ENCODE results near the gene IZUMO1.
A peak's percentile ranks its signal among the peaks of the same experiment; 100 is the strongest.
"Not testable (repeated sequence)": the region's sequence is repeated elsewhere in the genome, so short reads cannot be mapped to it uniquely, and the experiment has no call there.

Gene IZUMO1

GRCh38 chr19:48746738-48747575 is at the start of gene IZUMO1:
IZUMO1 (minus strand) TSS chr19:48746909; CDS start chr19:48745859, 1,050 bp downstream.
- DNase-seq (ENCODE audit: low read depth): peak; percentile 35

- DNase-seq (ENCODE audit: low read depth): no peak
Measured at GRCh38 chr19:48795685-48796070, 49.0 kb upstream of the IZUMO1 start.

GRCh38 chr19:48795055-48795684 is 48.5 kb upstream of the IZUMO1 start:
- peak; percentile 77 for DNase-seq (ENCODE audit: low read depth)

GRCh38 chr19:48794291-48794690 is 47.6 kb upstream of the IZUMO1 start:
- DNase-seq (ENCODE audit: low read depth): no peak

- no peak for DNase-seq (ENCODE audit: low read depth)
Measured at GRCh38 chr19:48793271-48793670, 46.6 kb upstream of the IZUMO1 start.

- not testable (repeated sequence) for DNase-seq (ENCODE audit: low read depth)
Measured at GRCh38 chr19:48787331-48787730, 40.6 kb upstream of the IZUMO1 start.

- not testable (repeated sequence) for DNase-seq (ENCODE audit: low read depth)
Measured at GRCh38 chr19:48786422-48786821, 39.7 kb upstream of the IZUMO1 start.

GRCh38 chr19:48784527-48784926 is 37.8 kb upstream of the IZUMO1 start:
- no peak for DNase-seq (ENCODE audit: low read depth)

GRCh38 chr19:48780631-48781391 is 34.1 kb upstream of the IZUMO1 start:
- no peak for DNase-seq (ENCODE audit: low read depth)

GRCh38 chr19:48779636-48780035 is 32.9 kb upstream of the IZUMO1 start:
- DNase-seq (ENCODE audit: low read depth): no peak

GRCh38 chr19:48777720-48778119 is 31.0 kb upstream of the IZUMO1 start:
- DNase-seq (ENCODE audit: low read depth): no peak

GRCh38 chr19:48777139-48777538 is 30.4 kb upstream of the IZUMO1 start:
- DNase-seq (ENCODE audit: low read depth): no peak

- DNase-seq (ENCODE audit: low read depth): no peak
Measured at GRCh38 chr19:48772503-48772953, 25.8 kb upstream of the IZUMO1 start.

- no peak for DNase-seq (ENCODE audit: low read depth)
Measured at GRCh38 chr19:48770734-48771472, 24.2 kb upstream of the IZUMO1 start.

- peak; percentile 55 for DNase-seq (ENCODE audit: low read depth)
Measured at GRCh38 chr19:48770266-48770665, 23.6 kb upstream of the IZUMO1 start.

GRCh38 chr19:48768994-48769713 is 22.4 kb upstream of the IZUMO1 start:
- DNase-seq (ENCODE audit: low read depth): no peak

GRCh38 chr19:48768171-48768753 is 21.6 kb upstream of the IZUMO1 start:
- not testable (repeated sequence) for DNase-seq (ENCODE audit: low read depth)

GRCh38 chr19:48765816-48766215 is 19.1 kb upstream of the IZUMO1 start:
- DNase-seq (ENCODE audit: low read depth): not testable (repeated sequence)

GRCh38 chr19:48760504-48761205 is 13.9 kb upstream of the IZUMO1 start:
- DNase-seq (ENCODE audit: low read depth): no peak

GRCh38 chr19:48757741-48758144 is 11.0 kb upstream of the IZUMO1 start:
- no peak for DNase-seq (ENCODE audit: low read depth)

Data from HS-5 (cell line).